Fibroblast of lung (primary cell): ENCODE data around the gene ADARB1. TPM values are rescaled to one million over a fixed set of nuclear protein-coding genes. Genes with fewer than 3 reads are reported as not detected.

Source experiments
- DNase-seq, 2 donors: peaks; one replicate each; pipeline versions ENCODE4 v3.0.0 to v3.0.0-alpha.2; 2010; ENCODE audit warnings: low read depth in 2 of 2
- H2AFZ ChIP-seq: 2 replicates; pipeline ENCODE4 v1.5.1; 2012; ENCODE audit warnings: low read length, control low read depth, inconsistent platforms
- H3K27ac ChIP-seq: 2 replicates; pipeline ENCODE4 v1.5.1; 2011; ENCODE audit warnings: low read length, control low read depth; ENCODE audit not compliant: insufficient read depth
- H3K27me3 ChIP-seq: 2 replicates; pipeline ENCODE4 v1.5.1; 2011; ENCODE audit warnings: mild to moderate bottlenecking, low read length; ENCODE audit not compliant: control insufficient read depth, insufficient read depth
- H3K36me3 ChIP-seq: 2 replicates; pipeline ENCODE4 v1.5.1; 2011; ENCODE audit warnings: low read length; ENCODE audit not compliant: control insufficient read depth, insufficient read depth
- H3K4me1 ChIP-seq: 2 replicates; pipeline ENCODE4 v1.5.1; 2011; ENCODE audit warnings: low read length; ENCODE audit not compliant: control insufficient read depth, insufficient read depth; ENCODE audit errors: extremely low read depth
- H3K4me2 ChIP-seq: 2 replicates; pipeline ENCODE4 v1.5.1; 2011; ENCODE audit warnings: low read length, control low read depth; ENCODE audit not compliant: insufficient read depth; ENCODE audit errors: extremely low read depth
- H3K4me3 ChIP-seq, 4 experiments: fragments of 200-600 bp in 1 of 4; sonication (generic) in 1 of 4; replicated peaks in 1 of 4; 2 replicates each; pipeline ENCODE4 v1.5.1; 2011 to 2016; ENCODE audit warnings: low read length in 4 of 4, low read depth in 3 of 4, mild to moderate bottlenecking in 3 of 4, control low read depth in 2 of 4, inconsistent platforms in 1 of 4, mixed read lengths in 1 of 4; ENCODE audit not compliant: insufficient read depth in 1 of 4; ENCODE audit errors: control extremely low read depth in 1 of 4
- H3K79me2 ChIP-seq: 2 replicates; pipeline ENCODE4 v1.5.1; 2012; ENCODE audit warnings: mild to moderate bottlenecking, low read length, inconsistent platforms; ENCODE audit not compliant: control insufficient read depth, insufficient read depth
- H3K9ac ChIP-seq: 2 replicates; pipeline ENCODE4 v1.5.1; 2011; ENCODE audit warnings: mild to moderate bottlenecking, low read length, control low read depth; ENCODE audit not compliant: insufficient read depth
- H3K9me3 ChIP-seq: 2 replicates; pipeline ENCODE4 v1.5.1; 2012; ENCODE audit warnings: low read depth, low read length; ENCODE audit not compliant: control insufficient read depth, insufficient read depth
- H4K20me1 ChIP-seq: 2 replicates; pipeline ENCODE4 v1.5.1; 2011; ENCODE audit warnings: low read length; ENCODE audit not compliant: control insufficient read depth, insufficient read depth; ENCODE audit errors: extremely low read depth
- EZH2 ChIP-seq: IDR thresholded peaks from 2 replicates; pipeline ENCODE4 v1.5.1; 2012; ENCODE audit warnings: low read length, control low read depth, mild to moderate bottlenecking; ENCODE audit errors: missing control alignments
- polyA plus RNA-seq, 2 donors: library from polyadenylated mRNA; depleted of rRNA in 1 of 2; stranded (reverse) in 1 of 2; unstranded in 1 of 2; fragments of >200 nt; gene quantifications; 2 replicates each; pipeline ENCODE4 v1.2.1, GENCODE V29; 2011 to 2012; ENCODE audit warnings: missing spikeins in 1 of 2
- total RNA-seq: library from RNA; depleted of rRNA; stranded (reverse); fragments of >200 nt; gene quantifications from 2 replicates; pipeline ENCODE4 v1.2.1, GENCODE V29; 2014
- TF ChIP-seq, protein P1 (sequence below), 2 donors: IDR thresholded peaks in 1 of 2; conservative IDR thresholded peaks in 1 of 2; 1 replicate in 1 of 2; 2 replicates in 1 of 2; pipeline ENCODE4 v1.5.1; 2011 to 2012; ENCODE audit warnings: low read length in 2 of 2, control low read depth in 1 of 2, inconsistent platforms in 1 of 2, low read depth in 1 of 2, mild to moderate bottlenecking in 1 of 2

Gene ADARB1
- total and polyA plus RNA-seq, 2 donors (not counting 1 experiment from before 2014, with no cell fraction given), result 20.2 to 25.3 TPM

DNA sequence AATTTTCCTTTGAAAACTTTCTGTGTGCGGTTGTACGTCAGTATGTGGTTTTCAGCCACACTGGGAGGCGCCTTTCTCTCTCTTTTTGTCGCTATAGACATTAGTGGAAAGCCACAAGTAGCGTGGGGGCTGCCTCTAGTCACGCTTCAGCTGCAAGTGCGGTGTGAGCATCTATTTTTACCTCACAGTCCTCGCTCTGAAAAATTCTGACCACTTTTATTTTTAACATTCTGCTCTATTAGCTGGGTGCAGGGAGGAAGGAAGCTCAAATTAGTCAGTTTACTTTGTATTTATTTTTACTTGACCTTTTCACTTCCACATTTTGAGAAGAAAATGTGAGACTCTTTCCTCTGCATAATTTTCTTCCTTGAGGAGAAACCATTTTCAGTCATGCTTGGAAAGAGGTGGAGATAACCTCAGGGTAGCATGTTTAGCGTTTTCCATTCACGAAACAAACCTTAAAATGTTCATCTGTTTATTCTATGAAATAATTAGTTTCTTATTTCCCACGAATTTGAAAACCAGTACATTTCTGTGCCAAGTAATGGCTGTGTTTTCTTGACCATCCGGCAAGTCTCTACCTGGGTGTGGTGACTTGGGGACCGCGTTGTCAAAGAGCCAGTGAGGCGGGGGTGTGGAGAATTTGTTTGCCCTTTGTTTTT, 35.6 kb downstream of the ADARB1 start:
- H3K4me3 ChIP-seq, result no peak overlapping the region
- no peak overlapping the region for H3K9ac ChIP-seq
- DNase-seq, result peak in 1 of 2 donors; percentile 29
- H3K9me3 ChIP-seq, result no peaks in the 10 kb centered on the region
- no peaks in the 10 kb centered on the region for H3K4me1 ChIP-seq
- H3K36me3 ChIP-seq, result no peaks in the 10 kb centered on the region
- no peak overlapping the region for H3K27ac ChIP-seq
- TF ChIP-seq, protein P1, sequence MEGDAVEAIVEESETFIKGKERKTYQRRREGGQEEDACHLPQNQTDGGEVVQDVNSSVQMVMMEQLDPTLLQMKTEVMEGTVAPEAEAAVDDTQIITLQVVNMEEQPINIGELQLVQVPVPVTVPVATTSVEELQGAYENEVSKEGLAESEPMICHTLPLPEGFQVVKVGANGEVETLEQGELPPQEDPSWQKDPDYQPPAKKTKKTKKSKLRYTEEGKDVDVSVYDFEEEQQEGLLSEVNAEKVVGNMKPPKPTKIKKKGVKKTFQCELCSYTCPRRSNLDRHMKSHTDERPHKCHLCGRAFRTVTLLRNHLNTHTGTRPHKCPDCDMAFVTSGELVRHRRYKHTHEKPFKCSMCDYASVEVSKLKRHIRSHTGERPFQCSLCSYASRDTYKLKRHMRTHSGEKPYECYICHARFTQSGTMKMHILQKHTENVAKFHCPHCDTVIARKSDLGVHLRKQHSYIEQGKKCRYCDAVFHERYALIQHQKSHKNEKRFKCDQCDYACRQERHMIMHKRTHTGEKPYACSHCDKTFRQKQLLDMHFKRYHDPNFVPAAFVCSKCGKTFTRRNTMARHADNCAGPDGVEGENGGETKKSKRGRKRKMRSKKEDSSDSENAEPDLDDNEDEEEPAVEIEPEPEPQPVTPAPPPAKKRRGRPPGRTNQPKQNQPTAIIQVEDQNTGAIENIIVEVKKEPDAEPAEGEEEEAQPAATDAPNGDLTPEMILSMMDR (conservative IDR thresholded peaks at IDR 0.05 in 1 of 2, IDR thresholded peaks at IDR 0.05 in 1 of 2; ENCODE audit: low read depth in 1 of 2, low read length in 2 of 2), result no peak
- TF ChIP-seq EZH2, result no peak
- no peaks in the 10 kb centered on the region for H4K20me1 ChIP-seq
- no peaks in the 10 kb centered on the region for H3K27me3 ChIP-seq
- no peak overlapping the region for H2AFZ ChIP-seq
- no peaks in the 10 kb centered on the region for H3K79me2 ChIP-seq
- H3K4me2 ChIP-seq, result peak overlapping the region; percentile 19

DNA sequence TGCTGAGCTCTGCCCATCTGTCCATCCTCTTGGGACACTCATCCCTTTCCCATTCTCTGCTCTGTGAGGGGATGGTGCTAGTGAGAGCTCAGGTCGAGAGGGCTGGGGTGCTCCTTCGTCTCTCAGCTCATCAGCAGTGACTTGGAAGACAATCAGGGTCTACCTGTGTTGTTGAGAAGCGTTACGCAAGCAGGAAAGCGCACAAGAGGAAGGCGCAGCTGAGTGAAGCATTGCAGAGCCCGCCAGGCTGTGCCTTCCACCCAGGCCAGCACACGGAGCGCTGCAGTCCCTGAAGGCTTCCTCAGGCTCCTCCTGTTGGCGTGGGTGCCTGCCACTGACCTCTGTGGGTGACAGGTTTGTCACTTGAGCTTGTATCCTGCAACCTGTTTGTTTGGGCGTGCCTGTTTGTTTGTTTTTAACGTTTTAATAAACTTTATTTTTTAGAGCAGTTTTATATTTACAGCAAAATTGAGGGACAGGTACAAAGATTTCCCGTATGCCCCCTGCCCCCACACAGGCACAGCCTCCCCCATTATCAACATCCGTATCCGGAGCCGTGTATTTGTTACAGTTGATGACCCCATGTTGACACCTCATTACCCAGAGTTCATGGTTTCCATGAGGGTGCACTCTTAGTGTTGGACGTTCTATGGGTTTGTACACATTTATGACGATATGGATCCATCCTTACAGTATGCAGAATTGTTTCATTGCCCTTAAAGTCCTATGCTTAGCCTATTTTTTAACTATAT, 36.7 kb downstream of the ADARB1 start:
- Histone ChIP-seq H4K20me1 (no peaks in the 10 kb centered on the region), H3K4me2 (no peak overlapping the region), H3K27me3 (no peaks in the 10 kb centered on the region), H3K4me1 (no peaks in the 10 kb centered on the region), H3K4me3 (no peak overlapping the region), H3K27ac (no peak overlapping the region), H3K9me3 (no peaks in the 10 kb centered on the region), H3K9ac (no peak overlapping the region), H3K36me3 (no peaks in the 10 kb centered on the region), H3K79me2 (no peaks in the 10 kb centered on the region), H2AFZ (no peak overlapping the region)
- TF ChIP-seq EZH2, result no peak
- TF ChIP-seq, protein P1 (conservative IDR thresholded peaks at IDR 0.05 in 1 of 2, IDR thresholded peaks at IDR 0.05 in 1 of 2; ENCODE audit: low read depth in 1 of 2, low read length in 2 of 2), result no peak
- DNase-seq, result no peak

DNA sequence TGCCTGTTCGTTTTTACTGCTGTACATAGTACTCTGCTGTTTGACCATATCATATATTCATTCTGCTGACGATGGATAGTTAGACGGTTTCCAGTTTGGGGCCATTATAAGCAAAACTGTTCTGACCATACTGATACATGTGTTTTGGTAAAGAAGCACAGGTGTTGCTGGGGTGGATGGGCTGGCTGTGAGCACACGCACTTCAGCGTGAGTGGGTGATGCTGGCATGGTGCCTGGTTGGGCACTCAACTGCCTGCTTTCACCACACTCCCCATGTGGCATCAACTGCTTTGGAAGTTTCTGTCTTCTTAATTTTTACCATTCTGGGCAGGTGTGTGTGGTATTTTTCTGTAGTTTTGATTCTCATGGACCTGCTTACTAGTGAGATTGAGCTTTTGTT, 37.3 kb downstream of the ADARB1 start:
- H3K79me2 ChIP-seq, result no peaks in the 10 kb centered on the region
- H3K4me2 ChIP-seq, result no peak overlapping the region
- H3K9ac ChIP-seq, result no peak overlapping the region

More for the DNA sequence above, 37.3 kb downstream of the ADARB1 start:
- no peaks in the 10 kb centered on the region for H4K20me1 ChIP-seq
- no peaks in the 10 kb centered on the region for H3K27me3 ChIP-seq
- no peaks in the 10 kb centered on the region for H3K4me1 ChIP-seq
- no peaks in the 10 kb centered on the region for H3K9me3 ChIP-seq
- no peak overlapping the region for H3K4me3 ChIP-seq
- no peaks in the 10 kb centered on the region for H3K36me3 ChIP-seq
- H2AFZ ChIP-seq, result no peak overlapping the region
- TF ChIP-seq EZH2, result no peak
- TF ChIP-seq, protein P1 (conservative IDR thresholded peaks at IDR 0.05 in 1 of 2, IDR thresholded peaks at IDR 0.05 in 1 of 2; ENCODE audit: low read depth in 1 of 2, low read length in 2 of 2), result no peak
- H3K27ac ChIP-seq, result no peak overlapping the region
- DNase-seq, result no peak
